Fibroblast of skin of right biceps (primary cell): ENCODE data around the gene FAM3B.
"Not testable (repeated sequence)": the region's sequence is repeated elsewhere in the genome, so short reads cannot be mapped to it uniquely, and the experiment has no call there.

ENCODE experiments used
- DNase-seq: peaks from one replicate; pipeline ENCODE4 v3.0.0-alpha.2; 2013

The FAM3B gene

DNA sequence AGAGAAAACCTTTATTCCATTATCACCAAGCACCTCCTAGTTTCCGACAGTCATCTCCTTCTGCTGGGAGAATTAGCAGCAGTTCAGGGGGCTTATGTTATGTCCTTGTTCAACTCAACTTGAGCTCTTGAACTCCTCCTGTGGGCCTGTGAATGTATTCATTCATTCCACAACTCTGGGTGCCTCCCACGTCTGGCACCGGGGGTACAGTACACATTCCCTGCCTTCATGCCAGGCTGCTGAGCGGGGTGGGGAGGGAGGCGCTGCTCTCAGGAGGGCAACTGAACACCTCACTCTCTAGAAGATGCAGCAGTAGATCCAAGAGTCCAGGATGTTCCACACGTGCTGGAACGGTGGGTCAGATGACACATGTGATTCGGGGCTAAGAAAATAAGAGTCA lies 40.9 kb downstream of the FAM3B start:
- no peak for DNase-seq

DNA sequence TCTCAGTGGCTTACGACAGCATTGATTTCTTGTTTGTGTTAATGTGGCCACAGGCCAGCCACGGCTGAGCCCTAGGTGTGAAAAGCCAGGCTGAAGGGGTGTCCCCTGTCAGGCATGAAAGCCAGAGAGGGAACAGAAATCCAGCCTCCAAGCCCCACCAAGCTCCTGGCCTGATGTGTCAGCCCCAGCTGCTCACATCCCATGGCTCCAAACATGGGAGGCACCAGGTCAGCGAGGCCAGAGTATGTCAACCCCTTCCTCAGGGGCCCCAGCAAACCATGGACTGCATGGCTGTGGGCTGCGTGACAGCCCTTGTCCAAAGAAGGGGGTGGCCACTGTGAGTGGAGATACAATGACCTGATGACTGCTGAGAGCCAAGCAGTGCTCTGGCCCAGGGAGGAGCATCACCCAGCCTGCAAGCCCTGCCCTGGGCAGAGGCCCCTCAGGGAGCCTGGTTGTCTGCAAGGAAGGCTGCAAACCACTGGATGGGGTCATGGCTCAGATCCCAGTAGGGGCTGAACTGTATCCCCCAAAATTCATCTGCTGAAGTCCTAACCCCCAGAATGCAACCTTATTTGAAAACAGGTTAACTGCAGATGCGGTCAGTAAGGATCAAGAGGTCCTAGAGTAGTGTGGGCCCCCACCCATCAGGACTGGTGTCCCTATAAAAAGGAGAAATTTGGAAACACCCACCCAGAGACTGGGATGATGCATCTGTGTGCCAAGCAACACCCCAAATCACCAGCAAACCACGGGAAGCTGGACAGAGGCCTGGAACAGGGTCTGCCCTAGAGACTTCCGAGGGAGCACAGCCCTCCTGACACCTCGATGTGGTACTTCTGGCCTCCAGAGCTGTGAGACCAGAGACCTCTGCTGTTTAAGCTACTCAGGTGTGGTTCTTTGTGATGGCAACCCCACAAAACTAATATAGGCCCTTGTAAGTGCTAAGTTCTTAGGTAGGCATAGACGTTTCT lies 41.9 kb downstream of the FAM3B start:
- DNase-seq: no peak

DNA sequence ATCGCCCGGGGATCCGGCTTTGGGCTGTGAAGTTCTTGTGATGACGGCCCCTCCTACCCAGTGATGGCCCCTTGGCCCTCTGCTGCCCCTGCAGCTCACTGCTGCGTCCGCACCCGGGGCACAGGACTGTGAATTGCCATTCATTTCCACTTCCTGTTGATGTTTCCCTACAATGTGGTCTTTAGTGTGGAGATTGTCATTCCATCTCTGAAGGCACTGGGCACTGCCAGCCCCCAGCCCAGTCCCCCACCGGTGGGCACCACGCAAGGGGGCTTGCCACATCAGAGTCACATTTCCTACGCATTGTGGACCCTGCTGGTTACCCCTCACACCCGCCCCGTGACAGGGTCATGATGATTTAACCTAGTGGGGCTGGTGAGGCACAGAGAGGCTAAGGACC lies 42.7 kb downstream of the FAM3B start:
- DNase-seq: no peak

DNA sequence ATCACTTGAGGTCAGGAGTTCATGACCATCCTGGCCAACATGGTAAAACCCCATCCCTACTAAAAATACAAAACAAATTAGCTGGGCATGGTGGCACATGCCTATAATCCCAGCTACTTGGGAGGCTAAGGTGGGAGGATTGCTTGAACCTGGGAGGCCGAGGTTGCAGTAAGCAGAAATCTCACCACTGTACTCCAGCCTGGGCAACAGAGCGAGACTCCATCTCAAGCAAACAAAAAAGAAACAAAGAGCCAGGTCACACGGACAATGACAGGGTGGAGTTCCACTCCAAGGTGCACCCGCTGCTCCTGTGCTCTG lies 43.1 kb downstream of the FAM3B start:
- DNase-seq: not testable (repeated sequence)

DNA sequence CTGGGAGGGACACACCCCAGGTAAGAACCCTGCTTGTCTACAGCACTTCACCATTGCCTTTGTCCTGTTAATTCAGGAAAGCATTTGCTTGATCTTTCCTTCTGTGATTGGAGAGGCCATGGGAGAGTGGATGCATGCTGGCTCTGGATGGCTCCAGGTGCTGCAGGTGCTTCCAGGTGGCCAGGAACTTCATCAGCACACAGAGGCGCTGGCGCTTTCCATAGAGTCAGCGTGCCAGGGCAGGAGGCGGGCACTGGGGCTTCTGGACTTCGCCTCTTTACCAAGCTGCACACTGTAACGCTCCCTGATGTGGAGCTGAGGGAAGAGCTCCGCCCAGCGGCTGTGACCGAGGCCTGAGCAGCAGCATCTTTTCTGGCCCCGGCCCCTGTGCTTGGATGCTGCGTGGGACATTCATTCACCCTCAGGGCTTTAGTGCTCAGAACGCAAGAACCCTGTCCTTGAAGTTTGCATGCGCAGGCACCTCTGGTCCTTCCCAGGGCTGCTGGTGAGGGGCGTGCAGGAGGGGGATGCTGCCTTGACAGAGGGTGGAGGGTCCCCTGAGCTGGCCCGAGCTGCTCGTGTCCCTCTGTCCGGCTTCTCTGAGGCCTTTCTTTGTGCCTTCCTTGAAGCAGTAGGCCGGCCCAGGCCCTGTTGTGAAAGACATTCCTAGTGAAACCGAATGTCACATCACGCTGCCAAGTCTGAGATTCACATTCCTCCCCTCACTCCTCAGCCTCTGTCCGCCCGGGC lies 43.6 kb downstream of the FAM3B start:
- peak; percentile 57 for DNase-seq

DNA sequence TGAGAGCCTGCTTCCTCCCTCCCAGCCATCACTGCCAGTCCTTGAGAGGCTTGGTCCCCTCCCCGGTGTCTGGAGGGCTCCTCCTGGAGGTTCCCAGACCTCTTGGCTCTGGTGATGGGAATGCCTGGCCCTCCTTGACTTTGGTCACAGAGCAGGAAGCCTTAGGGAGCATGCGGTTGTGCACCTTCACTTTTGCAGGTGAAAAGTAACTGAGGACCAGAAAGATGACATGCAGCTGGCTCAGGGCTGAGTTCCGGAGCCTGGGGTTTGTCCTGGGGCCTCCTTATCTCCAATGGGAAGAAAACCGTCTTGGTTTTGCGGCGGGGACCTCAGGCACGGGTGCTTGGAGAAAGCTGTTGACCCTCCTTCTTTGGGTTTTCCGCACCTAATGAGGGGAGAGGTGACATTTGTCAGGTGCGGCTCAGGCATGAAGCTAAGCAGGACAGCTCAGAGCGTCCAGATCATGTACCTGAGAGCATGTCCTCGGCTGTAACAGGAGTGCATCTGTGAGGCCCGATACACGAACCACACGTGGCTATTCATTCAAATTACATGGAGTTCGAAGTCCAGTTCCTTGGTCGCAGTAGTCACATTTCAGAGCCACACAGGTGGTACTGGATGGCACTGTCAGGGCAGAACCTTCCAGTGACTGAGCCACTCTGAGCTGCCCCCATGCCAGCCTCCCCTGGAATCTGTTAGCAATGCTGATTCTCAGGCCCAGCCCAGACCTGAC lies 44.6 kb downstream of the FAM3B start:
- DNase-seq: no peak

DNA sequence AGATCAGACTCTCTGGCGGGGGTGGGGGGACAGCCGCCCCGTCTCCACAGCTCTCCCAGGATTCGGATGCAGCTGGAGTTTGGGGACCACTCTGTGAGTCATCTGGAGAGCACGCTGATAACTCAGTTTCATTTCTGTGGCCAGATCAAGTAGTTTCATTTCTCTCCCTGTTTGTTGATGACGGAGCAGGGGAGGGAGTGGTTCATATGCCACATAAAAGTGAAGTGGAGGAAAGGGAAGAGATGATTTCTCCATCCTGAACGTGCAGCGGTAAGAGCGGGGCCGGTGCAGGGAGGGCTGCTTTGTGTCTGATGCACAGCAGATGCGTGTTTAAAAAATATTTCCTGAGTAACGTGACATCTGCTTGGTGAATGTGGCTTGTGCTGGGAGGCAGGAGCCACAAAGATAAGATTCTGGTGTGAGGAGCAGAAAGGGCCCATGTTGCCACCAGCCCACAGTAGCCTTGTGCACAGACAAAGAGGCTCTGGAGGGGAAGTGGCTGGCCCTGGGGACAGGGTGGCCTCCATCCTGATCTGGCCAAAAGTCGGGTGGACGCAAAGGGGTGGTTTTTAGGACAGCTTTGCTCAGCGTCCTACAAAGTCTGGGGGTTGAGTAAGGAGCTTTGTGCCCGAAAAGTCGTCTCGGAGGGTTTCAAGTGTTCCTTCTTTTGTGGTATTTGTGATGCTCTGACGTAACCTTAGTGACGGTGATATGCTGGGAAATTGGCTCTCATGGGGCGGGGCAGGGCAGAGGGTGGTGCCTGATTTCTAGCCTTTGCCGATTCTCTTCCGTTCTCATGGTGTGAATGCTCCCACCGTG lies 45.4 kb downstream of the FAM3B start, which contains the start of gene MX2:
TSS of gene MX2 (plus strand) at position 242 of the 819 bp plus-strand sequence. CDS start 14,880 bp downstream, outside the sequence.
- peak; percentile 93 for DNase-seq

DNA sequence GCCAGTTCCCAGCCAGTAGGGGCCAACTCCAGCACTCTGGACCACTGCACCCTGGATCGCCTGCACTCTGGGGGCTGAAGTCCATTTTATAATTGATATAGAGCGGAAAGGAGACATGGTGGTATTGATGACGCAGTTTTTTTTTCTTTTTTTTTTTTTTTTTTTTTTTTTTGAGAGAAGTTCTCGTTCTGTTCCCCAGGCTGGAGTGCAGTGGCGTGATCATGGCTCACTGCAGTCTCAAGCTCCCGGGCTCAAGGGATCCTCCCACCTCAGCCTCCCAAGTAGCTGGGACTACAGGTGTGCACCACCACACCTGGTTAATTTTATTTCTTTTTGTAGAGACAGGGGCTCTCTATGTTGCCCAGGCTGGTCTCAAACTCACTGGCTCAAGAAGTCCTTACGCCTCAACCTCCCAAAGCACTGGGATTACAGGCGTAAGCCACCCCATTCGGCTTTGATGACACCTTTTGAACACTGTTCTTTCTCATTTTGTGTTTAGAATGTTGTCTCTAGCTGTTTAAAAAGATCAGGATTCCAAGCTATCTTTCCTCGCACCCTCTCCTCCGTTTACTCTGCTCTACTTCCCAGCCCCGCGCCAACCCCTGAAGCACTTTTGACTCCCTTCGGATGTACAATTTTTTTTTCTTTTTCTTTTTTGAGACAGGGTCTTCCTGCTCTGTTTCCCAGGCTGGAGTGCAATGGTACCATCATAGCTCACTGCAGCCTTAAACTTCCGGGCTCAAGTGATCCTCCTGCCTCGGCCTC lies 46.2 kb downstream of the FAM3B start:
- DNase-seq: no peak

DNA sequence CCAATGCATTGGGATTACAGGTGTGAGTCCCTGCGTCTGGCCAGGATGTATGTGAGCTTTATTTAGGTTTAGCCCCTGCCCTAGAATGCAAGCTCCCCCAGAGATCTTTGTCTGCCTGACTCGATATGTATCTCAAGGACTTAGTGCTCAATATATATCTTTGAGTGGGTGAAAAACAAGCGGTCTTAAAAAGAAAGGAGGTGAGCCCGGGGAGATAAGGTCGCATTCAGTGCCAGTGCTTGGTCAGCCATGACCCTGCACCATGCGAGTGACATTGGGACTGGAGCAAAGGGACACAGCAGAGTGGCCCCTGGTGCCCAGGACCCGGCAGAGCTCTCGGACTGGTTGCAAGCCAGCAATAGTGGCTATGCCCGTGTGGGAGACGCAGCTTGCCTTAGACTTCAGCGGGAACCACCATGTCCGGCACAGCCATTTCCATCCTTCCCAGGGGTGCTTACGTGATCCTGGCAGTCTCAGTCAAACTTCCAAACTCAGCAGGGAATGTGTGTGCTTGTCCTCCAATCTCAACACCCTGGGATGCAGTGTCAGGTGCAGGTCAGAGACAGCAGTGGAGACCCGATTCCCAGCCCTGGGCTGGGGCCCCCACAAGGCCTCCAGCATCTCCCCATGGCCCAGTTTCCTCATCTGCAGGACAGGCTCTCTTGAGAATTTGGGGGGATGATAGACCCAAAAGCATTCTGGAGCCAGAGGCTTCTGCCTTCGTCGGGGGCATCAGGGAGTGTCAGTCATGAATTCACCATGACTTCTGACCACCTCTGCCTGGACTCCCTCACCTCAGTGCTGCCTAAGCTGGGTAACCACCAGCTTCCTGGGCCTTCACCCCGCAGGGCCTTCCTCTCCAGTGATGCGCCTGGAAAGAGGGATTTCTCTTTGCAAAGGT lies 47.0 kb downstream of the FAM3B start:
- no peak for DNase-seq

DNA sequence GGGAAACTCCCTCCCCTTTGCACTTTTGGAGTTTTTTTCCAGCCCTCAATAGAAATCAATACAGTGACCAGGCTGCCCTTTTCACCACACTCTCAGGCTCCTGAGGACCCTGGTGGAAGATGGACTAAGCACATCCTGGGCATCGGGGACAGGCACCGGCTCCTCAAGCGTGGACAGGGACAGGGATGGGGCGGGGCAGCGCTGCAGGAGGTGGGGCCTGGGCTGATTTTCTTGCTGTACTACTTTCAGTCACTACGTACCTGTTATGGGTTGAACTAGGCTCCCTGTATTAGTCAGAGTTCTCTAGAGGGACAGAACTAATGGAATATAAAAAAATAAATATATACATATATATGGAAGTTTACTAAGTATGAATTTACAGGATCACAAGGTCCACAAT lies 47.7 kb downstream of the FAM3B start:
- DNase-seq: no peak

DNA sequence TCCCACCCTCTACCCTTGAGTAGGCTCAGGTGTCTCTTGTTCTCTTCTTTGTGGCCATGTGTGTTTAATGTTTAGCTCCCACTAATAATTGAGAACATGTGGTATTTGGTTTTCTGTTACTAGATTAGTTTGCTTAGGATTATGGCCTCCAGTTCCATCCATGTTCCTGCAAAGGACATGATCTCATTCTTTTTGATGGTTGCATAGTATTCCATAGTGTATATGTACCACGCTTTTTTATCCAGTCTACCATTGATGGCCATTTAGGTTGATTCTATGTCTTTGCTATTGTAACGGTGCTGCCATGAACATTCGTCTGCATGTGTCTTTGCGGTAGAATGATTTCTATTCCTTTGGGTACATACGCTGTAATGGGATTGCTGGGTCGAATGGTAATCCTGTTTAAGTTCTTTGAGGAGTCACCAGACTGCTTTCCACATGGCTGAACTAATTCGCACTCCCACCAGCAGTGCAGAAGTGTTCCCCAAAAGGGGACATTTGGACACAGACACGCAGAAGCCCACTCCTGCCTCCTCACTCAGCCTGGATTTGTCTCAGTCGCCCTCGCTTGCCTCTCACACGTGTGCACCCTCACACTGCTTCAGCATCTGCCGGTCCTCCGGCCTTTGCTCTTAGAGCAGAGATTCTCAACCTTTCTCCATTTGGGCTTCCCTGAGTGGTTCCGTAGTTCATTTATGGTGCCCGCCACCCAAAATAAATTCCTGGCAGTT lies 48.9 kb downstream of the FAM3B start:
- DNase-seq: no peak

DNA sequence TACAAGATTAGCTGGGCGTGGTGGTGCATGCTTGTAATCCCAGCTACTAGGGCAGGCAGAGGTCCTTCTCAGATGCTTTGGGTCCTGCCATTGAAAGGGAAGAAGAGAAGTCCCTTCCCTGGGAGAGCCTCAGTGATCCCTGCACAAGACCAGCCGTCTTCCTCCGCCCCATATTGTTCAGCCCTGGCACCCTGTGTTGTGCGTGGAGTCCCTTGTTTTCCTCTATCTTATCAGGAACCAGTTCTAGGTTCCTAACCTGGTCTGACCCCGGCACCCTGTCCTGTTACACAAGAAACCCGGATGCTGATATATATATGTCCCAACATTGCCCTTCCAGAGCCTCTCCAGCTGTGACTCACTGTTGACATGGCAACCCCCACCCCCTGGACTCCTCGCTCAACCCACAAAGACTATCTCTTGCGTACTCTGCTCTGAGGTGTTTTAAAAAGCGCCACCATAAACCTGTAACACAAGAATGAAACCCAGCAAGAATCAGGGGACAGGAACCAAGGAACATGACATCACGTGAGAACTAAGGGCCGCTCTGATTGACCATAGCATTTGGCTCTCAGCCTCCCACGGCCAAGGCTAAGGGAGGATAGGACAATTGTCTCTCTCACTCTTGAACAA lies 50.0 kb downstream of the FAM3B start:
- DNase-seq: peak; percentile 86

DNA sequence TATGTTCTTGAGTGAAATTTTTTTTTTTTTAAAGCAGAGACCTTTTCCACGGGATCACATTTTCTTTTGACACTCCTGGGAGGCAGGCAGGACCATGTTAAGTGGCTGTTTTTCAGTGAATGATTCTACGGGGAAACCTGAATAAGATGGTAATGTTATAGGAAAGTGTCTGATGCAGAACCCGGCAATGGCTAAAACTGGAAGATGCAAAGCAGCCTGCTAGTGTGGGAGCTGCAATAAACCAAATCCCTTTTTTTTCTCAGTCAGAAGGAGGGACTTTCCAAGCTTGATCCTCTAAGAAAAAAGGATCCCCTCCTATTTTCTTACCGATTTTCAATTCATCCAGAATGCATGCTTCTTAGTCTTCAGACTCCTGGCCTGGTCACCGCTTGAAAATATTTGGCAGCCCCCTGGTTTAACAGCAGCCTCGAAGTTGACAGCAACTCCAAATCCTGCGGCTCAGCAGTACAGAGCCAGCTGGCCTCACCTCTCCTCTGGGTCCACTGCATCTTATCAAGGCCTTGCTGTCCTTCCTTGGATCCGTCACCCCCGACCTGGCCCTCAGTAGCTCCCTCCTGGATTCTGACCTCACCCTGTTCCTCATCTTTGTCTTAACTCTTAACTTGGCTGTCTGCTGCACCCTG lies 50.8 kb downstream of the FAM3B start:
- no peak for DNase-seq

DNA sequence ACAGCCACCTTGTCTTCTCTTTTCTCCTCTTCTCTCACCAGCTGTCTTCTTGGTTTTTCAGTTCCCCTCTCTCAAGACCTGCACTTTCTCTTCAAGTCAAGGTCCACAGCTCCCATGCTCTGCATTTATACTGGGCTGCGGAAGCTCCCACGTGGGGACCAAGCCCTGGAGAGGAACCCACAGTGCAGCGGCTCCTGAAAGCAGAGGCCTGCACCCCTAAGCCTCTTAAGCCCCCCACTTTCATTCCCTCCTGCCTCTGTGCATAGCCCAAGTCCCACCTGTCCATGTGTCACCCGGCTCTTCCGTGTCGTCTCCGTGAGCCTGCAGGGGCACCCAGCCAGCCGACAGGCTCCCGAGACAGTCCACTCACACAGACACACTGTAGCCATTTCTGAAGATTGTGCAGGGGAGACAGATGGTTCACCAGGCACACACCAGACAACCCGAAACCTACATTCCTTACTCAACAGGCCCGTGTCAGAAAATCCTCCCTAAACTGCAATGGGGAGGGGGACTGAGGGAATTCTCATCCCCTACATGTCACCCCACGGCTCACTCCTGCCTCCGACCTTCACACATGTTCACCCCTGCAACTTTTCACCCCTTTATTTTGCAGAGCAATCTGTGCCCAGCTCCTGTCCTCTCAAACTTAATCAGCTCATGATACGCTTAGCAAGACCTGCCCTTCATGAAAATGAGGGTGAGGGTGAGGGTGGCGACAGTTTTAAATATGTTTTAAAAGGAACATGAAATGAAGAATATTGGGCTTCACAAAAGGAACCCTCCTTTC lies 51.5 kb downstream of the FAM3B start:
- DNase-seq: no peak

DNA sequence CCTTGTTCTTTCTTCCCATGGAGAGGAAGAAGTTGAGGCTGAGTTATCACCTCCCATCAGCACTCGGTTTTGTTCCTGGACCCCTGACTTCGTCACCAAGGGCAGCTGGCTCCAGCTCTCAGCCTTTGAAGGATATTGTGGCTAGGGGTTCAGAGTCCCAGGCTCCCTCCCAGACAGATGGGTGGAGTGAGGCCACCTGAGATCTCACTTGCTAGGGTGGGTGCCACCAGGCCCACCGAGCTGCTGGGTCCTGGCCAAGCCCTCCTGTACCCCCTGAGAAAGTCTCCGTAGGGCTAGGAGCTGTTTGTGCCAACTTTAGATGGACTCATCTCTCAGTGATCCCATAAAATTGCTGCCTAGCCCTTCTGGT lies 52.1 kb downstream of the FAM3B start:
- DNase-seq: no peak

DNA sequence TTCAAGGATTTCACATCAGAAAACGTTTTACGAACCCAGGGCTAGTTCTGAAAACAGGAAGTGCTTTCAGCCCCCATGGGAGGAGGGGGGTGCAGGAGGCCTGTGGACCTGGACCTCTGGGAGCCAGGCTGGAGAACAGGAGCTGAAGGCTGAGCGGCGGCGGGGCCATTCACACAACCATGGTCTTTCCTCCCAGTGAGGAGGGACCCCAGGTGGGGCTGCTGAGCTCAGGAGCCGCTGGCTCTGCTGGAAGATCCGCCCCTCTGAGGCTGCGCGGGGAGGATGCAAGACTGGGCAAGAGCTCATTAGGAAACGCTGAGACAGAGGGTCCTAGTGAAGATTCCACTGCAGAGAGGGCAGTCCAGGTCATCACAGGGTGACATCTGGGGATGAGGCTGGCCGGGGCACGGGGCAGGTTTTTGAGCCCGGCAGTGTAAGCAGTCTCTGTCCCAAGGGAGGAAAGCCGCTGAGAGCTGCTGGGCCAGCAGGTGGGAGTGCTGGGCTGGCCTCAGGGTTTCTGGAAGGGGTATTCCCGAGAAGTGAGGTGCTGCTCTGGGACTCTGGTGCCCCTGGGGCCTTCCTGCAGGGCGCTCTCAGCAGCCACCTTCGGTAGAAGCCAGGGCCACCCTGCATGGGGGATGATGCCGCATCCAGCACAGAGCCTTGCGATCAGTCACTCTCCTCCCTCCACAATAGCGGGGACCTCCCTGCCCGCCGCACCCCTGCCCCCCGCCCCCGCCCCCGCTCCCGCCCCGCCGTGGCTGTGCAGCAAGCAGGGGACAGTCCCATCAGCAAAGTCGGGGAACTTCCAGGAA lies 52.7 kb downstream of the FAM3B start:
- DNase-seq: peak; percentile 15
